ENCODE results near the gene HOXC10.

HOXC10 gene

DNA sequence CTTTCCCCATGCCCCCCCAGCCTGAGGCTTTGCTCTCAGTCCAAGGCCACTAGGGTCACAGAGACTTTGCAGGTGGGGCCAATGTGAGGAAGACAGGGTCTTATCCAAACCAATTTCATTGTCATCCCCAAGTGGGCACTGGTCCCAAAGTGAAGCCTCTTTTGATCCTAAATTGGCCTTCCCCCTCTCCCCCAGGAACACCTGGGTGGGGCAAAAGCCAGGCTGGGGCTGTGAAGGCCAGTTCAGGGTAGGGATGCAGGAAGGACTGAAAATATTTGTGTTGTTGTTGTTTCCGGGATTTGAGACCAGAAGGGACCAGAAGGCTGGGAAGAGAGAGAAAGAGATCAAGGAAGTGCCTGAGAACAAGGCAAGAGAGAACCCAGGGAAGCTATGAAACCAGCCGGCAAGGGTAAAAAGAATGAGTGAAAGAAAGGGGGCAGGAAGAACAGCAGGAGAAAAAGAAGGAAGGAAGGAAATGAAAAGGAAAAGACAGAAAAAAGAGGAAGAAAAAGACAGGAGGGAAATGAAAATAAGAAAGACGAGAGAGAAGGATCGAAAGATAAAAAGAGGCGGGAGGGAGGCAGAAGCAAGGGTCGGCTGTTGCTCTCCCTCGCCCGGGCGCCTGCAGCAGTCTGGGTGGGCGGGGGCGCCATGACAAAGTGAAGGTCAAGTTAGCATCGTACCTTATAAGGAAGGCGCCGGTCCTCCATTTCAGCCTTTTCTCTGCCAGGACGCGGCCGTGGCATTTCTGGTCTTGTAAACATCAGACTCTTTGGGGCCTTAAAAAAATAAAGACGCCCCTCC, 19.5 kb upstream of the HOXC10 start:
- DNase-seq = no peak

DNA sequence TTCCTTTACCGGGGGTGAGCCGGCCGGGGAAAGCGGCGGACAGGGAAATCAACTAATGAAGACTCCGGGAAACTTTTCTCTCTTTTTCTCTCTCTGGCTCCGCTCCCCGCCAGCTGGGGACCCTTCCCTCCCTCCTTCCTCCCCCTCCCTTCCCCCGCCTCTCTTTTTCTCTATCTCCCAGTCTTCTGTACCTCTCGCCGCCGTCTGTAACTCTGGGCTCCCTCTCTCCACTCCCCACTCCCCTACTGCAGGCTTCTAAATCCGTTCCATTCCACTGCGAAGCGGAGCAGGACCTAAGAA, 18.9 kb upstream of the HOXC10 start:
- no peak for DNase-seq

DNA sequence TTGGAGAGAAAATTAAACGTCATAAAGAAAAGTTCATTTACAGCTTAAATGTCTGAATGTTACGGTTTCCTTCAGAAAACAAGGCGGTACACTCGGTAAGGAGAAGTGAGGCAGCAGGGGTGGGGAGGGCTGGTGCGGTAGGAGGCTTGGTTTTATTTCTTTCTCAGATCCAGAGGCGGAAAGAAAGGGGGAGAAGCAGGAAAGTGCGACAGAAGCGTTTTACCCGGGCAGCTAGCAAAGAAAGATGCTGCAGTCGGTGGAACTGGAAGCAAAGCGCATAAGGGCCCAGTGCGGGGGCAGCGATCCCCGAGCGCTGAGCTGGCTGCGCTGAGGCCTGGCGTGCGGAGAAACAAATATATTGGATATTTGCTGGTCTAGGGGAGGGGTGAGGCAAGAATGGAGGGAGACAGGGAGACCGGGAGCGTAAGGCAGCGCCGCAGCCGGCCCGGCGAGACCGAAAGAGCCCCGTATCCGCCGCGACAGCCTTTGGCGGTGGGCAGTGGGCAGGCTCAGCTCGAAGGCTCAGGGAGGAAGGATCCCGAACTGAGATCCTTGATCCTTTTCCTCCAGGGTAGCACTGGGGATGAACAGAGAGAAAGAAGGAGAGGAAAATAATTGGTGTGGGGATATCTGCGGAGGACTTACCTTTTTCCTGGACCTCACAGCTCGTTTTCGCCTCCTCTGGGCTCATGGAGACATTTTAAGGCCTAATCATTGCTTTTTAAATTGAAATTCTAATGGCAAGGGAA, 18.4 kb upstream of the HOXC10 start:
- DNase-seq = no peak

DNA sequence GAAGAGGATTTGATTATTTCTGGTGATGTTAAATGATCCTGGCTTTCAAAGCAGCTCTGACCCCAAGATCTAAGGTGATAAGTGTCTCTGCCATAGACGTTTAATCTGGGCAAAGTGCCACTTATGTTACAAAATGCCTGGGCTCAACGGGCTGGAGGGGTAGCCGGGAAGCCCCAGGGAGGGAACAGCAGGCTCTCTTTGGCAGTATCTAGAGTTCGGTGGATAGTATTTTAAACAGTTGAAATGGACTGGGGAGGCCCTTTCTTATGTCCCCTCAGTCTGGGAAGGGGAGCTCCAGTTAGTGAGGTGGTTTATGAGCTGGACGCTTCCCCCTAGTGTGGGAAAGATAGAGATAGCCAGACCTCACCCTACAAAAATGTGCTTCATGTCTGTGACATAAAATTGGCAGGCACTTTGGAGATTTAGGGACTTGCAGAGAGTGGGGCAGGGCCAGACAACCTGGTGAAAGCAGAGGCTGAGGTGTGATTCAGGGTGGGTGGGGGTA, 17.5 kb upstream of the HOXC10 start:
- no peak for DNase-seq

DNA sequence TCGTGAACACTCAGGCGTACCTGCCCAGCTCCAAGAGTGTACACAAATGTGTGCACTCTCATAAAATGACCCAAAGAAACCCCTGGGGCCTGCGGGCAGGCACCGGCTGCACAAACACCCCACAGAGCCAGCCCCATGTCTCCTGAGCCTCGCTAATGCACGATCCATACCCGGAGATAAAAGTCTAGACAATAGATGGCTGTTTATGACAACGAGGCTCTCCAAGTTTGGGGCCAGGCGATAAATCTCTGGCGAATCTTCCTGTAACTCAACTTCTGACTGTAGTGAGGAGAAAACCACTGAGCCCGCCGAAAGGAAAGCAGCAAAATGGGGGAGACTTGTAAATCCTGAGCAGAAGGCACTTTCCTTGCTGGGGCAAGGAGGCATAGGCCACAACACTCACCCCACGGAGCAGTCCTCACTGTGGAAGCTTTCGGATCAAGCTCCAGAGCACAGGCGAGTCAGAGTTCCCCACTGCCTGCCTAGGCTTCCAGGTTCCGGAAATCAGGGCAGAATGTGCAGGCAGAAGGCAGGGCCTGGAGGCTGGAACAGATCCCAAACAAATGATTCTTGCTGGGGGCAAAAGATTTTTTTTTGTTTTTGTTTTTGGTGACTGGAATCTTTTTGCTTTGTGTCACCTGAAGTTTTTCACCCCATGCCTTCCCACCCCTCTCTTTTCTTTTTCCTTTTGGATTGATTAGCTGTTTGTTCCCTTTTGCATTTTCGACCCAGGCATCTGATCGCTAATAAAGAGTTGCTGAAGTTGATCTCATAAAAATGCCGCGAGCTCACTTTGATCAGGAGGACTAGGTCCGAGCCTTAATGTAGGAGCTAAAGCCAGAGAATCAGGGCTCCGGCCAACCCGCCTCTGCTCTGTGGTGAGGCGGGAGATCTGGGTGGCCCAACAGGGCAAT, 16.5 kb upstream of the HOXC10 start:
- no peak for DNase-seq

DNA sequence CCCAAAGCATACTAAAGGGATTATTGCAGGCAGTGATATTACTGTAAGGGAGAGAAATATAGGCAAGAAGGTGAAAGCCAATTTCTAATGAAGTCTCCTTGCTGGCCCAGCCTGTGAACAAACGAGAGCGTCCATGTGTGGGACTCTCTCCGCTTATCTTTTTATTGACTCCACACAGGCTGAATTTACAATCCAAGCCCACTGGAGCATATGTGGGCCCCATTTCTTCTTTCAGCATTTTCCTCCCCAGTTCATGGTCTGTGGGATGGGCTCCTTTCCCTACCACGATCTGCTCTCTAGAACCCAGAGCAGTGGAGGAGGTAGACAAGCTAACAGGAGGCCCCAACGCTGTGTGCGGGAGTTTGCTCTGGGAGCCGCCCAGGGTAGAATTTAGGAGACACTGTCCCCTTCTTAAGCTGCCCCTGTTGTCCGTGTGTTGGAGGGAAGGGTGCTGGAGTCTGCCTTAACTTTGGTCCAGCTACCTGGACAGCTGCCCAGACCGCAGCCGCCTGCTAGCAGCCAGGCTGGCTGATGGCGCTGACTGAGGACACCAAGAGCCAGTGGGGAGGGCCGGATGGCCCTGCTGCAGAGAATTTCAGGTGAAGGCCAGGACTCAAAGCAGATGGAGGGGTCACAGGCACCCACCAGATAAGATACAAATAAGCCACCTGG, 15.2 kb upstream of the HOXC10 start:
- DNase-seq = no peak

DNA sequence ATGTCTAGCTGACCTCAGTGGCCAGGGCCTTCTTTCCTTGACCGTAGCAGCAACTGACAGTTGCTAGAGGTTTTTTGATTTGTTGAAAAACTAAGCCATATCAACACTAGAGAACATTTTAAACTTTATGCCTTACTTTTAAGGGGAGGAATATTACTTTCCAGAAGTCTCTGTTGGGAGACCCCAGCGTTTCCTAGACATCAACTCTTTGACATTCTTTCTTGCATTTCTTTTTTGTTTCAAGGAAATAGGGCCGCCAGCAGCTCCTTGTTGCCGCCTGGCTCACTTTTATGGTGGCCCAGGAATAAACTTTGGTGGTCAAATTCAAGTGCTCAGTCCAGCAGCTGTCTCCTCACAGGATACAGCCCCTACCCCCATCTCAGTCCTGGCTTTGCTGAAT, 14.5 kb upstream of the HOXC10 start:
- no peak for DNase-seq

DNA sequence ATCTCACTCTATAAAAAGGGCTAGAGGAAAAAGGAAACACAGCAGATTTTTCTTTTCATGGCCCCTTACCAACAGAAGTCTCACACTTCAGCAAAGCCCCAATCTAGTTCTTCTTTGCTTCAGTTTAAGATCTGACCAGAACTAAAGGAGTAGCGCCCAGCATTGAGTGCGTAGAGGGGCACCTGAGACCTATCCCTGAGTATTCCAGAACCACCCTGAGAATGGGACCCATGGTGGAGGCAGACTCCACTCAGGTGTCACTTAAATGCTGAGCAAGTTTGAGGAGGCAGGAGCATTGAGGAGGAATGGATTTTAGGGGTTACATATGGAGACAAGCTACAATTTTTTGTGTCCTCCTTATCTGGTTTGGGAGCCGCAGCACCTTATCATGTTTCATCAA, 13.8 kb upstream of the HOXC10 start:
- no peak for DNase-seq

DNA sequence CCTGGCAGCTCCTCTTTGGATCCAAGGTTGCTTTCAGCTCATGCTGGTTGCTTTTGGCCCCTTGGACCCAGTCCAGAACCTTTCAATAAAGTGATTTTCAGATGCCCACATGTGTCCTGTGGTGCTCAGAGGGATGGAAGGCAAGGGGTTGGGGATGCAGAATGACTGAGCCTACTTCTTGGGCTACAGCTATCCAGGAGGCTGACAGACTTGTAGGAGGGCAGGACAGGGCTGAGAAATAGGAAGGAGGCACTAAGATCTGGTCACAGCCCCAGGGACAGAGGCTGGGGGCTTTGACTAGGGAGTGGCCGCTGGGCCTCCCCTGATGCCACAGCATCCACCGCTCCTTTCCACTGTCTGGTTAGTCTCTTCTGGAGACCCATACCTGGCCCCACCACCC, 13.3 kb upstream of the HOXC10 start:
- no peak for DNase-seq

DNA sequence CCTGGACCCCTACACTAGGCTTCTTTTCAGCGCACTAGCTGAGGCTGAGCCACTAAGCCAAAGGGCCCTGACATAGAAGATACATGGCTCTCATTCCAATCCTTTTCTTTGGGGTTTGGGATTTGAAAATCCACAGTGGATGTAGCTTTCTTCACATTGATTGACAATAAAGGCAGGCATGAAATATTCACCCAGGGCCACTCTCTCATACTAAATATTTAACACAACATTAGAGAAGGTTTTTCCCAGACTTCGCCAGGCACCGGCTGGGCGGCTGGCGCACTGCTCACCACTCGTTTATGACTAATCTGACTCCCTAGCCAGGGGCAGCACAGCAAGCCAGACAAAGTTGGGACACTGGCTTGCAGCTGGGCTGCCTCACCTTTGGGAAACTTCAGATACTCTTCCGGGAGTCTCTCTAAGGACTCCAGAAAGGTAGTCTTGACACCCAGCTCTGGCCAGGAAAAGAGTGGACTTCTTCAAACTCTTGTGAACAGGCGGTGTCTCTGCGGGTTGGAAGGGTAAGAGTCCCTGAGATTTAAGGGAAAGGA, 12.7 kb upstream of the HOXC10 start:
- DNase-seq = no peak

DNA sequence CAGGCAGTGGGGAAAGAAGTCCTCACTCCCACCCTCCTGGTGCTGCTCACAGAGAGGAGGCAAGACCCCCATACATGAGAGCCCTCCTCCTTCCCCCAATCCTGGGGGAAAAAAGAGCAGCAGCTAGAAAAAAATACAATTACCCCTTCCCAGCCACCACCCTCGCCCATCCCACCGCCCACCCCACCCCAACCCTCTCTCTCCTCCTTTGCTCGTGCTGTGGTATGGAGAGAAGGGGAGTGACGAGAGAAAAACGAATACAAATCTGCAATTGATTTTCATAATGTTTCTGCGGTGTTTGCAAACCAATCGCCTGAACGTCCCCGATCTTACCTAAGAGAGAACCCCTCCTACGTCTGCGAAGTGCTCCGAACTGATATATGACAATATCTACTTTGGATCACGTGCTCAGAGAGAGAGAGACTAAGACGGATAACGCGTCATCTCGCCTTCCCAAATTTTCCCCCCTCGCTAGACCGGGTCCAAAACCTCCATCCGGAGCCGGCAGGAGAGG, 12.2 kb upstream of the HOXC10 start, which contains the start of gene HOXC11:
Gene HOXC11 (plus strand): TSS at position 405 of the 514 bp plus-strand sequence. CDS start 116 bp downstream, outside the sequence.
- DNase-seq = no peak

DNA sequence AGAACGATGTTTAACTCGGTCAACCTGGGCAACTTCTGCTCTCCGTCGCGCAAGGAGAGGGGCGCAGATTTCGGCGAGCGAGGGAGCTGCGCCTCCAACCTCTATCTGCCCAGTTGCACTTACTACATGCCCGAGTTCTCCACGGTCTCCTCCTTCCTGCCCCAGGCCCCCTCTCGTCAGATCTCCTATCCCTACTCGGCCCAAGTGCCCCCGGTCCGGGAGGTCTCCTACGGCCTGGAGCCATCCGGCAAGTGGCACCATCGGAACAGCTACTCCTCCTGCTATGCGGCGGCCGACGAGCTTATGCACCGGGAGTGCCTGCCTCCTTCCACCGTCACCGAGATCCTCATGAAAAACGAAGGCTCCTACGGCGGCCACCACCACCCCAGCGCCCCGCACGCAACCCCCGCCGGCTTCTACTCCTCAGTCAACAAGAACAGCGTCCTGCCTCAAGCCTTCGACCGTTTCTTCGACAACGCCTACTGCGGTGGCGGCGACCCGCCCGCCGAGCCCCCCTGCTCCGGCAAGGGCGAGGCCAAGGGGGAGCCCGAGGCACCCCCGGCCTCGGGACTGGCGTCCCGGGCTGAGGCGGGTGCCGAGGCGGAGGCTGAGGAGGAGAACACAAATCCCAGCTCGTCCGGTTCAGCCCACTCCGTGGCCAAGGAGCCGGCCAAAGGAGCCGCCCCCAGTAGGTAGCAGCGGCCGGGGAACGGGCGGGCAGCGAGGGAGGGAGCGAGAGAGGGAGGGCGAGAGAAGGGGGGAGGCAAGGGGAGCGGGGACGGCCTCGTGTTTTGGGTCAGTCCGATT, 11.5 kb upstream of the HOXC10 start:
- DNase-seq = no peak

DNA sequence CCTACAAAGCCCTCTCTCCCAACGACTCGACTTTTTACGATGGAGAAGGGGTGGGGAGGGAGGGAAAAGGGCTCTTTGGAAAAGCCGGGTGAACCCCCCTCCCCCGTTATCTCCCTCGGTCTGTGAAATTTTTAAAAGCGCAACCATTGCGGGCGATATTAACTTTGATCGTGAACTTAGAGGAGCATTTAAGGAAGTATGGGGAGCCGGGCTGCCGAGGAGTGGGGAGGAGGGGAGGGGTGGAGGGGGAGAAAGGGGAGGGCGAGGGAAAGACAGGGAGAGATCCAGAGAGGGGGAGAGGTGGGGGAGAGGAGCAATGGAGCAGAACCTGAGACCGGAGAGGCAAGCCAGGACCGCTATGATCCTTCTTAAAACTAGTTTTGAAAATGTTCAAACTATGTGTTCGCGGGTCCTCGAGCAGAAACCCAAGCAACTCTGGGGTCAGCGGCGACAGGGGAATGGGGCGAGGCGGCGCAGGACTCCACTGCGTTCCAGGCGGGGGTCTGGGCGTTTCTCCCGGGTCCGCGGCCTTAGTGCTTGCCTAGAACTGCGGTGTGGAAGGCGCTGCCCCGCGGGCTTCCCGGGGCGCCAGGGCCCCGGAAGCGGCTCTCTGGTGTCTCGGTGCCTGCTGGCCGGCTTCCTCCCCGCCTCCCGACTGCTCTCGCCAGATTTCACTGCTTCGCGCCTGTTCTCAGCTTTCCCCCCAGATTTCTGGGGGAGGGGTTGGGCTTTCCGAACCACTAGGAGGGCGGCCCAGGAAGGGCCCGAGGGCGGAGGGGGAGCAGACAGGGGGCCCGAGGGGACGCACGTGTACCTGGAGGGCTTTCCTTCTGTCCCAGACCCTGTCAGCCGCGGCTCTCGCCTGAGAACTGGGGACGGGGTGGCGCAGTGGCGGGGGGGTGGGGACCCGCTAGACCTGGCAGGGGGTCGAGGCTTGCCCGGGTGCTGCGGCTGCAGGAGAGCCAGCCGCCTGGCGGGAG, 10.6 kb upstream of the HOXC10 start, which contains the start of gene HOTAIR:
Gene HOTAIR (minus strand): TSS at position 871 of the 980 bp plus-strand sequence.
- DNase-seq = no peak

DNA sequence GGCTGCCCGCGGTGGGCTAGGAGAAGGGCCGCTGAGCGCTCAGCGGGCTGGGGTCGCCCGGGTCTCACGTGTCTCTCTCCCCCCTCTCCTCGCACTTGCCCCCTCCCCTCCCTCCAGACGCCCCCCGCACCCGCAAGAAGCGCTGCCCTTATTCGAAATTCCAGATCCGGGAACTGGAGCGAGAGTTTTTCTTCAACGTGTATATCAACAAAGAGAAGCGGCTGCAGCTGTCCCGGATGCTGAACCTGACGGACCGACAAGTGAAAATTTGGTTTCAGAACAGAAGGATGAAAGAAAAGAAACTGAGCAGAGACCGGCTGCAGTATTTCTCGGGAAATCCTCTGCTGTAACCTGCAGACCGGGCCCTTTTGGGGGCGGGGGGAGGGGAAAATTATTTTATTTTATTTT, 9.9 kb upstream of the HOXC10 start:
- DNase-seq = no peak

DNA sequence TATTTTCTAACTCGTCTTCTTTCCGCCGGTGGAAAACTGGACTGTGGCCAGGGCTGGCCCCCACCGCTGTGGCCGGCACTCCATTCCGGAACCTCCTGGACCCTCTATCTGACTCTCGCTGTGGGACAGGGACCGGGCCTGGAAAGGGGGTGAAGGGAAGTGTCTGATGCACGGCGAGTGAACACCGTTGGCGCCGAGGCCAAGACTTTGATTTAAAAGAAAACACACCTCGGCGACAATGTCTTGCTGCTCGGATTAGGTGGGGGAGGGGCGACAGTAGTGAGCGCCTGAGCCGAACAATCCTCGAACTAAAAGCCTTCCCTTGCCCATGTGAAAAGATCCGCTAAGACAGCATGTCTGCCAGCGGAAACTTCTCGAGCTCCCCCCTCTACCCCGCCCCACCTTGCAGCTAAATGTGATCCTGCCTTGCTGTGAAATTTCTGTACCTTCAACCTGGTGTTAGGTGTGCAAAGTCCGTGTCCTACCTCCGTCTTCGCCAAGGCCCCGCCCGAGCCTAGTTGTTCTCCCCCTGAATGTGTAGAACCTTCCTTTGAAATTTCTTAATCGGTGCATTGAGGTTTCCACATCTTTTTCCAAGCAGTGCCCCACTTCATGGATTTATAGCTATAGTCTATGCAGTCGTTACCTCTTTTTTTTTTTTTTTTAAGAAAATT, 9.3 kb upstream of the HOXC10 start:
- DNase-seq = no peak

DNA sequence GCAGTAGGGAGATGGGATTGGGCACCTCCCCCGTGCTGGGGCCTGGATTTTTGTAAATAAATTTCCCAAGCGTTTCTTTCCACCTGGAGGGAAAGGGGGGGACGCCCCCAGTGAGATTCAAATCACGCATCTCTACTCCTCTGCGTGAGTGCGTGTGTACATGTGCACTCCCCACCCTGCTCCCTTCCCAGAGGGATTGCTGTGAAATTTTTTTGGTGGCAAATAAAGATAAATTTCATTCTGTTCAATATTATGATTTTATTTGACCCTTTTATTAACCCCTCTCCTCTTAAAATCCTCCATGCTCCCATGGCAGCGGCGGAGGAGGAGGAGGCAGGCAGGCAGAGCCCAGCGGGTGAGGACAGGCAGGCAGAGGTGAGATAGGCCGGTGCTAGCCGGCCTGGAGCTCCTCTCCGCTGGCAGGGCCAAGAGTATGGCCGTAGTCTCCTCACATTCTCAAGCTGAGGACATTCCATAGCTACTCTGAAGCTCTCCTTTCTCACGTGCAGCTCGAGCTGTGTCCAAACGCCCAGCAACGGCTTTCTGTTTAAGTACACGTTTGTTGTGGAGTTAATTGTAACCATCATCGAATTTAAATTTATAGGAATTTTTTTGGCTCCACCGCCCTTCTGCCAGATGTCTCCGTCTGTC, 8.6 kb upstream of the HOXC10 start:
- no peak for DNase-seq

DNA sequence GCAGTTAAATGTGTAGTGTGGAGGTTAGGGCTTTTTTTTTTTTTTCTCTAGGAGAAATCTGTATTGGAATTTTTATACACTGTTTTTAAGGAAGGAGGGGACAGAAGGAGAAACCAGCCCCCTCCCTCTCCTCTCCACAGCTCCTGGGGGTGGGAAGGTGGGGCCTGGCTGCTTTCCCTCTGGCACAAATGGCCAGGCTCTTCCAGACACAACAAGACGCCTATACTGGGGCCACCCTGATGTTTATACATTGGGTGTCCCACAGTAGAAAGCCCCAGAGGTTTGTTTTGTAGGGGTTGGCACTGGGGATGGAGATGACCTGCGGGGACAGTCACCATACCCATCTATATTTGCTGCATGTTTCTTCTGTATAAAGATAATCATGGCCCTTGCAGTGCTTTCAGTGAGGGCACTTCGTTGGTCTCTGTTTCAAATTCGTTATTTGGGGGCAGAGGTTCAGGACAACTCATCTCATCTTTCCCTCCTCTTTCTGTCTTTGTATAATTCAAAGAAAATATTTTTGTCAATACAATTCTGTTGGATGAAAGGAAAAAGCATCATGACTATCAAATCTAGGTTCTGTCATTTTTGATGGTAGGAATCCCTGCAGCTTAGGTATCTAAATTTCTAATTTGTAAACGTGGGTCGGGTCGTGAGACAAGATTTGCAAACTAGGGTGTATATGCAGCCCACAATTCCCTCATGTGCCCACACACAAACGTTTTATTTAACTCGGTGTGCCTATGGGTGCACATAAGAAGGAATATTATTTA, 7.9 kb upstream of the HOXC10 start:
- no peak for DNase-seq

Measured in stimulated activated CD4-positive, alpha-beta T cell treated with anti-CD3 and anti-CD28 coated beads, Interleukin-4, amount 100 ng/mL, for 1 hour (primary cell).